Calu3 (cell line): ENCODE measurements around the gene C2orf78. TPM values are rescaled to one million over a fixed set of nuclear protein-coding genes. Genes with fewer than 3 reads are reported as not detected.
"Not testable (repeated sequence)": the region's sequence is repeated elsewhere in the genome, so short reads cannot be mapped to it uniquely, and the experiment has no call there.

Experiments
- BruUV-seq: library from RNA; stranded (reverse); fragments of 400-500 nt; replicated peaks from 2 replicates; lab custom pipeline; 2021; lab: Mats Ljungman, UMichigan
- CTCF ChIA-PET: fragments of 300-600 bp; sonication (Branson Sonifier 250); formaldehyde crosslinking; loops from one replicate; lab custom pipeline; 2022; ENCODE audit warnings: antibody characterized with exemption; lab: Charles Lee
- DNase-seq: peaks from one replicate; pipeline ENCODE4 v3.0.0; 2022
- H3K27ac Mint-ChIP-seq: one replicate; pipeline ENCODE4 v1.8.0; 2022; ENCODE audit warnings: mixed read lengths; ENCODE audit not compliant: unreplicated experiment
- H3K27me3 Mint-ChIP-seq: one replicate; pipeline ENCODE4 v1.8.0; 2022; ENCODE audit warnings: mixed read lengths; ENCODE audit not compliant: unreplicated experiment
- H3K36me3 Mint-ChIP-seq: one replicate; pipeline ENCODE4 v1.8.0; 2022; ENCODE audit warnings: mild to moderate bottlenecking, moderate library complexity, mixed read lengths; ENCODE audit not compliant: insufficient read depth, unreplicated experiment
- H3K4me1 Mint-ChIP-seq: one replicate; pipeline ENCODE4 v1.8.0; 2022; ENCODE audit warnings: mild to moderate bottlenecking, low read depth, mixed read lengths; ENCODE audit not compliant: unreplicated experiment
- H3K4me3 Mint-ChIP-seq: one replicate; pipeline ENCODE4 v1.8.0; 2022; ENCODE audit warnings: mild to moderate bottlenecking, low read depth, moderate library complexity, mixed read lengths; ENCODE audit not compliant: unreplicated experiment
- H3K9me3 Mint-ChIP-seq: one replicate; pipeline ENCODE4 v1.8.0; 2022; ENCODE audit warnings: low read depth, mixed read lengths; ENCODE audit not compliant: unreplicated experiment
- intact Hi-C: fragments of 100-400 bp; cut with micrococcal nuclease; formaldehyde crosslinking; loops from one replicate; pipeline ENCODE4 v1.10.0; 2022; ENCODE audit not compliant: unreplicated experiment
- total RNA-seq: library from RNA; stranded (reverse); gene quantifications from 2 replicates; pipeline ENCODE4 v1.2.3, GENCODE V29; 2022
- TF ChIP-seq, protein P1 (sequence below): fragments of 200-600 bp; IDR thresholded peaks from one replicate; pipeline ENCODE4 v1.8.0; 2022; ENCODE audit warnings: antibody characterized with exemption; ENCODE audit not compliant: unreplicated experiment

Gene C2orf78
- total RNA-seq, 1 experiment from 2014 or later = not detected

DNA sequence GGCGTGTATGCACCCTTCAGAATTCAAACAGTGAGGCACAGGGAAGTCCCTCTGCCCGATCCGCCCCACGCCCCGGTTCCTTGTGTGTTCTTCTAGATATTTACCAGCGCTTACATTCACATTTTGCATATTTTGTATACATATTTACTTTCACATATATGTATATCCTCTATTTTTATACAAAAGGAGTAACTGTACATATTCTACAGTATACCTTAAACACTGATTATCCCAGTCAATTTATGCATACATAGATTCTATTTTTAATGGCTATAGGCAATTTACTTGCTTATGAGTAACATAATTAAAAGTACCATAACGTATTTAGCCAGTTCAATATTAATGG, 3.8 kb upstream of the C2orf78 start:
- Mint-ChIP-seq H3K4me1 (peaks cover 19% of the 10 kb centered on the region), H3K36me3 (peaks cover 26% of the 10 kb centered on the region), H3K27ac (no peak overlapping the region), H3K27me3 (no peaks in the 10 kb centered on the region), H3K9me3 (no peaks in the 10 kb centered on the region), H3K4me3 (peak overlapping the region; percentile 74)
- BruUV-seq = no TSS peak
- CTCF ChIA-PET = no interaction called here
- DNase-seq = no peak
- TF ChIP-seq, protein P1, sequence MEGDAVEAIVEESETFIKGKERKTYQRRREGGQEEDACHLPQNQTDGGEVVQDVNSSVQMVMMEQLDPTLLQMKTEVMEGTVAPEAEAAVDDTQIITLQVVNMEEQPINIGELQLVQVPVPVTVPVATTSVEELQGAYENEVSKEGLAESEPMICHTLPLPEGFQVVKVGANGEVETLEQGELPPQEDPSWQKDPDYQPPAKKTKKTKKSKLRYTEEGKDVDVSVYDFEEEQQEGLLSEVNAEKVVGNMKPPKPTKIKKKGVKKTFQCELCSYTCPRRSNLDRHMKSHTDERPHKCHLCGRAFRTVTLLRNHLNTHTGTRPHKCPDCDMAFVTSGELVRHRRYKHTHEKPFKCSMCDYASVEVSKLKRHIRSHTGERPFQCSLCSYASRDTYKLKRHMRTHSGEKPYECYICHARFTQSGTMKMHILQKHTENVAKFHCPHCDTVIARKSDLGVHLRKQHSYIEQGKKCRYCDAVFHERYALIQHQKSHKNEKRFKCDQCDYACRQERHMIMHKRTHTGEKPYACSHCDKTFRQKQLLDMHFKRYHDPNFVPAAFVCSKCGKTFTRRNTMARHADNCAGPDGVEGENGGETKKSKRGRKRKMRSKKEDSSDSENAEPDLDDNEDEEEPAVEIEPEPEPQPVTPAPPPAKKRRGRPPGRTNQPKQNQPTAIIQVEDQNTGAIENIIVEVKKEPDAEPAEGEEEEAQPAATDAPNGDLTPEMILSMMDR = no peak
- intact Hi-C loops = no loop called here

DNA sequence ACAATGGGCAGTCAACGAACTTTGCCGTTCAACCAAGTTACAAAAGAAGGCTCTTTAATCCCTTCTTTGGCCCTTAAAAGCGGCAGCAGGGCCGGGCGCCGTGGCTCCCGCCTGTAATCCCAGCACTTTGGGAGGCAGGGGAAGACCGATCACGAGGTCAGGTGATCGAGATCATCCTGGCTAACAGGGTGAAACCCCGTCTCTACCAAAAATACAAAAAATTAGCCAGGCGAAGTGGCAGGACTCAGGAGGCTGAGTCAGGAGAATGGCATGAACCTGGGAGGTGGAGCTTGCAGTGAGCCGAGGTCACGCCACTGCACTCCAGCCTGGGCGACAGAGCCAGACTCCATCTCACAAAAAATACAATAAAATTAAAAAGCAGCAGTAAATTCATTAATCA, 581 bp upstream of the C2orf78 start:
- Mint-ChIP-seq H3K27ac (peak overlapping the region; percentile 57), H3K36me3 (peaks cover 17% of the 10 kb centered on the region), H3K4me1 (peaks cover 14% of the 10 kb centered on the region)
- H3K4me3 Mint-ChIP-seq, intact Hi-C loops, CTCF ChIA-PET, H3K9me3 Mint-ChIP-seq, H3K27me3 Mint-ChIP-seq, BruUV-seq: not testable (repeated sequence)
- peak; percentile 48 for DNase-seq

DNA sequence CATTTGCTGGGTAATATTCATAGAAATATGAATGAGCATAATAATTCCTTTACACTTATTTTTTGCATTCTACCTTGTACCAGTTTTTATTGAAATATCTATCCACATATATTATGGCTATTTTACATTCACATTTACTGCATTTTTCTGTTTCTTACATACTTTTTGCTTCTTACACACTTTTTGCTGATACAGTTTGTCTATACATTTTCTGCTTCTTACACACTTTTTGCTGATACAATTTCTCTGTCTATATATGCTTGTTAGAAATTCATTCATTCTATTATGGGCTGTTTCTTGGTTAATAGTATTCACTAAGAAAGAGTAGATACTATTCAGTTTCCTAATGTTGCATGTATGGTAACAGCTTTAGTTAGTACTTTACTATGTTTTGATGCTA, 27.9 kb downstream of the C2orf78 start:
- DNase-seq = no peak
- CTCF ChIA-PET = interaction anchor here (0.6 kb wide), 1 partner anchor 279 kb away, joined by 3 read pairs; no protein-coding TSS in a partner anchor
- Mint-ChIP-seq H3K4me3 (no peak overlapping the region), H3K4me1 (no peaks in the 10 kb centered on the region), H3K36me3 (no peaks in the 10 kb centered on the region), H3K27ac (no peak overlapping the region), H3K27me3 (peaks cover 27% of the 10 kb centered on the region), H3K9me3 (no peaks in the 10 kb centered on the region)
- no TSS peak for BruUV-seq
- intact Hi-C loops = no loop called here
- TF ChIP-seq, protein P1 = no peak

DNA sequence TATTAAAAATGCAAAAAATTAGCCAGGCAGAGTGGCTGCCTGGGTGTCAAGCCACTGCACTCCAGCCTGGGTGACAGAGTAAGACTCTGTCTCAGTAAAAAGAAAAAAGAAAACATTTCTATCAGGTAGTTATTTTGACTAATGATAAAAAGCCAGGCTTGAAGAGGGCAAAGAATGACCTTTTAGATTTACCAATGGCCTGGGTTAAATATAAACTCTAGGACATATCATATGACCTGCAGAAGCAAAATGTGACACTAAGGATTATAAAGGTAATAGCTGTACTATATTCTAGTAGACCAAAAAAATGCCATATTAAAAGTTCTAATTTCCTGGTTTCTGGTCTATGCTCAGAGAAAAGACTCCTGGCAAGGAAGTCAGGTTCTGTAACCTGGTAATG, 28.7 kb downstream of the C2orf78 start:
- BruUV-seq = no TSS peak
- Mint-ChIP-seq H3K4me1 (no peaks in the 10 kb centered on the region), H3K9me3 (no peaks in the 10 kb centered on the region), H3K27me3 (peaks cover 27% of the 10 kb centered on the region), H3K27ac (no peak overlapping the region), H3K36me3 (no peaks in the 10 kb centered on the region), H3K4me3 (no peak overlapping the region)
- TF ChIP-seq, protein P1 = no peak
- intact Hi-C loops = no loop called here
- DNase-seq = no peak
- CTCF ChIA-PET = no interaction called here

DNA sequence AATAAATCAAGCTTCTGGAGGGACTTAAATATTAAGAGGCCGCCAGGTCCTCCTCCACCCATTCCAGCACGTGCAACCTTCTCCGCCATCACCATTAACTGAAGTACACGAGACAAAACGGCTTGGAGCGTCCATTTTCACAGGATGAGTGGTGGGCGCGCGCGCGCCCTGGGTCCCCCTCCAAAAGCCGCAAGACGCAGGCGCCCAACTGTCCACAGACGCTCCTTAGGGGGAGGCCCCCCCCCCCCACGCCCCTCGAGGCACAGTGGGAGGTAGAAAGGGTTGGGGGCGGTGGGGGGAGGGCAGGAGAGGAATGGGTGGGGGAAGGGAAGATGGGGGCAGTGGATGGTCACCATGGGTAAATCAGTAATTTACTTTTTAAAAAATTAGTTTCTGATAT, 34.3 kb downstream of the C2orf78 start:
- peaks cover 45% of the 10 kb centered on the region for H3K27me3 Mint-ChIP-seq
- H3K27ac Mint-ChIP-seq = no peak overlapping the region
- DNase-seq = no peak
- CTCF ChIA-PET = no interaction called here
- H3K9me3 Mint-ChIP-seq = no peaks in the 10 kb centered on the region
- TF ChIP-seq, protein P1 = no peak
- H3K36me3 Mint-ChIP-seq = no peaks in the 10 kb centered on the region
- BruUV-seq = no TSS peak
- H3K4me3 Mint-ChIP-seq = no peak overlapping the region
- peaks cover 4% of the 10 kb centered on the region for H3K4me1 Mint-ChIP-seq
- intact Hi-C loops = no loop called here
